ENCODE results near the gene ARHGAP26.

The ARHGAP26 gene

GRCh38 chr5:142803428-142804125, 33.4 kb downstream of the ARHGAP26 start:
- peak overlapping the region in 8 of 21 experiments; percentile 0 to 66 (median 54) for H3K27ac ChIP-seq
- no peak overlapping the region for H3K4me3 ChIP-seq

- Histone ChIP-seq H3K4me3 (no peak overlapping the region), H3K27ac (no peak overlapping the region)
Measured at GRCh38 chr5:142805339-142805738, 35.2 kb downstream of the ARHGAP26 start.

- no peak overlapping the region for H3K4me3 ChIP-seq
- H3K27ac ChIP-seq, result peak overlapping the region in 4 of 21 experiments; percentile 11 to 57 (median 12)
Measured at GRCh38 chr5:142806841-142807267, 36.7 kb downstream of the ARHGAP26 start.

GRCh38 chr5:142807372-142807911, 37.3 kb downstream of the ARHGAP26 start:
- Histone ChIP-seq H3K27ac (peak overlapping the region in 3 of 21 experiments; percentile 11 to 57 (median 12)), H3K4me3 (no peak overlapping the region)

- no peak overlapping the region for H3K4me3 ChIP-seq
- no peak overlapping the region for H3K27ac ChIP-seq
Measured at GRCh38 chr5:142808878-142809598, 38.9 kb downstream of the ARHGAP26 start.

GRCh38 chr5:142810081-142810480, 39.9 kb downstream of the ARHGAP26 start:
- peak overlapping the region in 1 of 21 experiments; percentile 14 for H3K27ac ChIP-seq
- H3K4me3 ChIP-seq, result no peak overlapping the region

- Histone ChIP-seq H3K27ac (no peak overlapping the region), H3K4me3 (no peak overlapping the region)
Measured at GRCh38 chr5:142810743-142811290, 40.6 kb downstream of the ARHGAP26 start.

GRCh38 chr5:142811866-142812557, 41.8 kb downstream of the ARHGAP26 start:
- Histone ChIP-seq H3K4me3 (no peak overlapping the region), H3K27ac (peak overlapping the region in 2 of 21 experiments; percentile 8 to 37)

- Histone ChIP-seq H3K4me3 (no peak overlapping the region), H3K27ac (peak overlapping the region in 9 of 21 experiments; percentile 34 to 72 (median 61))
Measured at GRCh38 chr5:142813220-142813619, 43.0 kb downstream of the ARHGAP26 start.

GRCh38 chr5:142814122-142814521, 43.9 kb downstream of the ARHGAP26 start:
- Histone ChIP-seq H3K27ac (peak overlapping the region in 12 of 21 experiments; percentile 34 to 72 (median 62)), H3K4me3 (no peak overlapping the region)

- H3K27ac ChIP-seq, result no peak overlapping the region
- H3K4me3 ChIP-seq, result no peak overlapping the region
Measured at GRCh38 chr5:142815469-142815868, 45.3 kb downstream of the ARHGAP26 start.

- H3K27ac ChIP-seq, result peak overlapping the region in 7 of 21 experiments; percentile 1 to 59 (median 49)
Measured at GRCh38 chr5:142816531-142817430, 46.6 kb downstream of the ARHGAP26 start.

GRCh38 chr5:142817949-142818431, 47.8 kb downstream of the ARHGAP26 start:
- H3K4me3 ChIP-seq, result no peak overlapping the region

More at GRCh38 chr5:142816531-142817430, 46.6 kb downstream of the ARHGAP26 start:
- H3K4me3 ChIP-seq, result no peak overlapping the region

GRCh38 chr5:142819292-142819691, 49.1 kb downstream of the ARHGAP26 start:
- H3K4me3 ChIP-seq, result no peak overlapping the region
- H3K27ac ChIP-seq, result peak overlapping the region in 1 of 21 experiments; percentile 35

More at GRCh38 chr5:142817949-142818431, 47.8 kb downstream of the ARHGAP26 start:
- peak overlapping the region in 6 of 21 experiments; percentile 3 to 59 (median 44) for H3K27ac ChIP-seq

- Histone ChIP-seq H3K4me3 (no peak overlapping the region), H3K27ac (no peak overlapping the region)
Measured at GRCh38 chr5:142819825-142820224, 49.6 kb downstream of the ARHGAP26 start.

- Histone ChIP-seq H3K27ac (no peak overlapping the region), H3K4me3 (no peak overlapping the region)
Measured at GRCh38 chr5:142820447-142820846, 50.3 kb downstream of the ARHGAP26 start.

GRCh38 chr5:142821034-142821732, 51.0 kb downstream of the ARHGAP26 start:
- H3K4me3 ChIP-seq, result no peak overlapping the region
- no peak overlapping the region for H3K27ac ChIP-seq
